NCI-H524 treated with DMSO at 0.1 percent for 48 hours (cell line): ENCODE measurements around the gene DCUN1D2.
"Not testable (repeated sequence)": the region's sequence is repeated elsewhere in the genome, so short reads cannot be mapped to it uniquely, and the experiment has no call there.

Experiments used
- DNase-seq: peaks from one replicate; lab custom pipeline; 2025; lab: John Stamatoyannopoulos, UW

The DCUN1D2 gene

DNA sequence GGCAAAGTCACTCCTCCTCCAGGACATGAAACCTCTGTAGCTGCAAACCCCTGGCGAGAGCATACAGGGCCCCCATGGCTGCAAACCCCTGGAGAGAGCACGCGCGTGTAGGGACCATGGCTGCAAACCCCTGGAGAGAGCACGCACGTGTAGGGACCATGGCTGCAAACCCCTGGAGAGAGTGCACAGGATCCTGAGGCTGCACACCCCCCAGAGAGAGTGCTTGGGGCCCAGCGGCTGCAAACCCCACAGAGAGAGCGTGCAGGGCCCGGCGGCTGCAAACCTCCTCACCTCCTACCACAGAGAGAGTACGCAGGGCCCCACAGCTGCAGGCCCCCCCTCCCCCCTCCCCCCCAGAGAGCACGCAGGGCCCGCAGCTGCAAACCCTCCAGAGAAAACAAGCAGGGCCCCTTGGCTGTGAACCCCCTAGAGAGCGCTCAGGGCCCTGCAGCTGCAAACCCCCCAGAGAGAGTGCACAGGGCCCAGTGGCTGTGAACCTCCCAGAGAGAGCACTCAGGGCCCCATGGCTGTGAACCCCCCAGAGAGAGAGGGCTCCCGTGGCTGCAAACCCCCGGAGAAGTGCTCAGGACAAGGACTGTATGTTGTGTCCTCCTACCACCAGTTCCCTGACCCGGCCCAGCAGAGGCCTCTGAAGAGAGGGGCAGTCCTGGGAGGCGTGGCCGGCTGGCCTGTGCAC lies 44.6 kb downstream of the DCUN1D2 start:
- DNase-seq = no peak

DNA sequence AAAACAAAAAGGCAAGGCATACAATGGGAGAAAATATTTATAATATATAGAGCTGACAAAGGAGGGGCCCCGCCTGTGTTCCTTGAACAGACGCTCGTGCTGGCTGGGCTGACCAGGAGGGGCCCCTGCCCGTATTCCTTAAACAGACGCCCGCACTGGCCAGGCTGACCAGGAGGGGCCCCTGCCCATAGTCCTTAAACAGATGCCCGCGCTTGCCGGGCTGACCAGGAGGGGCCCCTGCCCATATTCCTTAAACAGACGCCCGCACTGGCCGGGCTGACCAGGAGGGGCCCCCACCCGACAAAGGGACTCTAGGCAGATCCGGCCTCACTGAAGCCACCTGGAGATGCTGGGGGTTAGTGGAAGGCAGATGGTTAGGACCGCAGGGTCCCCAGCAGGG lies 46.5 kb downstream of the DCUN1D2 start:
- DNase-seq = no peak

DNA sequence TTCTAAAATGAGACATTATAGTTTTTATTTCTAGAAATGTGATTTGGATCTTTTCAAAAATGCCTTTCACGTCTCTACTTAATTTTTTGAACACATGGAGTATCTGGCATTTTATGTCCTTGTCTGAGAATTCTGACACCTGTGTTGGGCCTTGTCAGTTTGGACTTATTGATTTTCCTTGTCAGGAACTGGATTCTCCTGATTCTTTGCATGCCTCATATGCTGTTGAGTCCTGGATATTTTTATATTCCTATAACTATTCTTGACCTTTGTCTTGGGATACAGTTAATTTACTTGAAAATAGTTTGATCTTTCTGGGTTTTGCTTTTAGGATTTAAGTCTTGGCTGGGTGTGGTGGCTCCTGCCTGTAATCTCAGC lies 47.5 kb downstream of the DCUN1D2 start:
- DNase-seq = no peak

DNA sequence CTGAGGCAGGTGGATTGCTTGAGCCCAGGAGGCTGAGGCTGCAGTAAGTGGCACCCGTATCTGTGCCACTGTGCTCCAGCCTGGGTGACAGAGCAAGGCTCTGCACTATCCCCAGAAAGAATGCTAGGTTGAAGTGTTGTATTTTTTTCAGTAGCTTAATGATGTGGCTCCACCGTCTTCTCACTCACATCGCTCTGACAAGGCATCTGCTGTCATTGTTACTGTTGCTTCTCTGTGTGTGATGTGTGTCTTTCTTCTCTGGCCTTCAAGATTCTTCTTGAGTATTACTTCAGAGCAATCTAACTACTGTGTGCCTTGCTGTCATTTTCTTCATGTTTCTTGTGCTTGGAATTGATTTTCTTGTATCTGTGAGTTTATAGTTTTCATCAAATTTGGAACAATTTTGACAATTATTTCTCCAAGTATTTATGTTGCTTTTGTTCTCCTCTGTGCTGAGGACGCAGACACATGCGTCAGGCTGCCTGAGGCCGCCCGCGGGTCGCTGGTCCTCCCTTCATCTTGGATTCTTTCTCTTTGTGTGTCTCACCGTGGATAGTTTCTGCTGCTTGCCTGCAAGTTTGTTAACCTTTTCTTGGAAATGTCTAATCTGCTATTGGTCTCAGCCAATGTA lies 48.0 kb downstream of the DCUN1D2 start:
- no peak for DNase-seq

DNA sequence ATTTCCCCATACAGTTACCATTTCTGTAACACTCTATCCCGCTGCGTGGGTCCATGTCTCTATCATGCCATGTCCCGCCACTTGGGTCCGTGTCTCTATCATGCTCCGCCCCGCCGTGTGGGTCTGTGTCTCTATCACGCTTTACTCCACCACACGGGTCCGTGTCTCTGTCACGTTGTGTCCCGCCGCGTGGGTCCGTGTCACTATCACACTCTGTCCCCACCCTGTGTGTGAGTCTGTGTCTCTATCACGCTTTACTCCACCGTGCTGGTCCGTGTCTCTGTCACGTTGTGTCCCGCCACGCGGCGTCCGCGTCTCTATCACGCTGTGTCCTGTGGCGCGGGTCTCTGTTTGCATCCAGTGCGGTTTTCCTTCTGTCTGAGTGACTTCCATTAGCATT lies 48.9 kb downstream of the DCUN1D2 start:
- DNase-seq = no peak

DNA sequence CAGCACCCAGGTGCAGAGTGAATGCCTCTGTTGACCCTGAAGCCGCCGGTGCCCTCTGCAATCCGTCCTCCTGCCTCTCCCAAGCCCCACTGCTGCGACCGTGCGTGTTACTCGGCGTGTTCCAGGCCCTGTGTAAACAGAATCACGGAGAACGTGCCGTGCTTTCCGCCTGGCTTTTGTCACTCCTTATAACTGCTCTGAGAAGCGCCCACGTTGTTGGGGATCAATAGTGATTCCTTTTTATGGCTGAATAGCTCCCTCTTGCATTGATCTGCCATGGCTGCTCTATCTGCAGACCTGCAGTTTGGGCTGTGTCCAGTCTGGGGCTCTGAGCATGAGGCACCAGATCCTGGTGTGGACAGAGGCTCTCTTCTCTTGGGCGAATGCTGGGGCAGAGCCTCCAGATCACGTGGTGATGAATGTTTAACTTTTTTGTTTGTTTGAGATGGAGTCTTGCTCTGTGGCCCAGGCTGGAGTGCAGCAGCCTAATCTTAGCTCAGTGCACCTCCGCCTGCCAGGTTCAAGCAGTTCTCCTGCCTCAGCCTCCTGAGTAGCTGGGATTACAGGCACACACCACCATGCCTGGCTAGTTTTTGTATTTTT lies 53.0 kb downstream of the DCUN1D2 start:
- no peak for DNase-seq

DNA sequence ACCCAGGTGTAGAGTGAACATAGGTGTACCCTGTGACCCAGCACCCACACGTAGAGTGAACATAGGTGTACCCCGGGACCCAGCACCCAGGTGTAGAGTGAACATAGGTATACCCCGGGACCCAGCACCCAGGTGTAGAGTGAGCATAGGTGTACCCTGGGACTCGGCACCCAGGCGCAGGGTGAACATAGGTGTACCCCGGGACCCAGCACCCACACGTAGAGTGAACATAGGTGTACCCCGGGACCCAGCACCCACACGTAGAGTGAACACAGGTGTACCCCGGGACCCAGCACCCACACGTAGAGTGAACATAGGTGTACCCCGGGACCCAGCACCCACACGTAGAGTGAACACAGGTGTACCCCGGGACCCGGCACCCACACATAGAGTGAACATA lies 53.6 kb downstream of the DCUN1D2 start:
- not testable (repeated sequence) for DNase-seq

DNA sequence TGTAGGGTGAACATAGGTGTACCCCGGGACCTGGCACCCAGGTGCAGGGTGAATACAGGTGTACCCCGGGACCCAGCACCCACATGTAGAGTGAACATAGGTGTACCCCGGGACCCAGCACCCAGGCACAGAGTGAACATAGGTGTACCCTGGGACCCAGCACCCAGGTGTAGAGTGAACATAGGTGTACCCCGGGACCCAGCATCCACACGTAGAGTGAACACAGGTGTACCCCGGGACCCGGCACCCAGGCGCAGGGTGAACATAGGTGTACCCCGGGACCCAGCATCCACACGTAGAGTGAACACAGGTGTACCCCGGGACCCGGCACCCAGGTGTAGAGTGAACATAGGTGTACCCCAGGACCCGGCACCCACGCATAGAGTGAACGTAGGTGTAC lies 54.6 kb downstream of the DCUN1D2 start:
- DNase-seq = not testable (repeated sequence)

DNA sequence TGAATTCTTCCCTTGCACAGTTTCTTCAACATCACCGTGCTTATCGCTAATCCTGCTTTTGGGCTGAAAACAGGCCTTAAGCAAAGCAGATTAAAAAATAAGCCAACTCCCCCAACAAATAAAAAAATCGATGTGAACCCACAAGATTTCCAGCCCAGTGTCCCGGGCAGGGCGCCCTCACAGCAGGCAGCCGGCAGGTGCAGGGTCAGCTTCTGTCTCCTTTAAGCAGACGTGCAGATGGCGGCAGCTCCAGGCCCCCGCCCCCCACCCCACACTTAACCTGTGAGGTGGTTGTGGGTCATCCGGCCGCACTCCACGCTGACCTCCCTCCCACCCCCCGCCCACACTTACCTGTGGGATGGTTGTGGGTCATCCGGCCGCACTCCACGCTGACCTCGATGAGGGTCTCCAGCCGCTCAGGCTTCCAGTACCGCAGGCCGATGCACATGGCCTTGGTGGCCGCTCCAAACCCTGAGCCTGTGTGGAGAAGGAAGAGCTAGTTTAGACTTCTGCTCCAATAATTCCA lies 57.1 kb downstream of the DCUN1D2 start:
- no peak for DNase-seq

DNA sequence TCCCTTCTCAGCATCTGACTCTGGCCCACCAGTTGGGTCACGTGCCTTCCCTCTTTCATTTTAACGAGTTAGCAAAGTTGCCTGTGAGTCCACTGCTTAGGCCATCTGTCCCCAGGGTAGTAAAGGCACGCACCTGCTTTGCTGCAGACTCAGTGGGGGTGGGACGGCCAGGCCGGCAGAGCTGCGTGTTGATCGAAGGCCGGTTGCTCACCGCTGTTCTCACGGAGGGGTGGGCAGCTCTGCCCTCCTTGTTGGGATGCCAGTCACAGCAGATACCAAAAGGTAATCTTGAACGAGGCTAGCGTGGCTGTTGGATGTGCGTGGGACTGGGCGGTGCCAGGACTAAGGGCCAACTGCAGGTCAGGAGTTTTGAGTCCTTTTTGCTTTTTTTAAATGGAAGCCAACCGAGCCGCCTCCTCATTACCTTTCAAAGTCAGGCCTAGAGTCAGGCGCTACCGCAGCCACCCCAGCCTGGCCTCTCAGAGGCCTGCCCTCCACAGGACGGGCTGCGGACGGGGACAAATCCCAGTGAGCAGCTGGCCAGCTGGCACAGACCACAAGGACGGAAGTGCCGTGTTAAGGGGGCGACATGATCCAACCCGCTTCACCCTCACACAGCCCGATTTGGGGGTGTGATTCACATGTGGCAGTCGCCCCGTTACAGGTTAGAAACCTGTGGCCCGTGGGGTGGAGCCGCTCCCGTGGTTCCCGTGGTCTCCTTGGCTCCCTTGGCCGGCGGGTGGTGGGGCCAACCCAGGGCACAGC lies 57.8 kb downstream of the DCUN1D2 start:
- DNase-seq = no peak

DNA sequence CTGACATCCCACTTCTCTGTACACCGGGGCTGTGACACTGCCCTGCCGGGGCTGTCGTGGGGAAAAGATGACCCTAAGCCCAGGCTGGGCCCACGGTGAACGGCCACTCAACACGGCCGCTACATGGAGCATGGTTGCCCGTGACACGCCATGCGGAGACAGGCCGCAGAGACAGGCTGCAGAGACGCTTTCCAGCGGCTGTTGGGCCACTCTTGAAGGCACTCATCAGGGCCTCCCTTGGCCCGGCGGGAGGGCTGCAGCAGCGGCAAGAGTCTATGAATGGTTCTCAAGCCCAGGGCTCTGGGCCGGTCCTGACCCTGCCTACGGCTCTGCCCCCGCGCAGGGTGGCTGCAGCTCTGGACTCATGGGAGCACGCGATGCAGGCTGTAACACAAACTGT lies 59.3 kb downstream of the DCUN1D2 start:
- no peak for DNase-seq

DNA sequence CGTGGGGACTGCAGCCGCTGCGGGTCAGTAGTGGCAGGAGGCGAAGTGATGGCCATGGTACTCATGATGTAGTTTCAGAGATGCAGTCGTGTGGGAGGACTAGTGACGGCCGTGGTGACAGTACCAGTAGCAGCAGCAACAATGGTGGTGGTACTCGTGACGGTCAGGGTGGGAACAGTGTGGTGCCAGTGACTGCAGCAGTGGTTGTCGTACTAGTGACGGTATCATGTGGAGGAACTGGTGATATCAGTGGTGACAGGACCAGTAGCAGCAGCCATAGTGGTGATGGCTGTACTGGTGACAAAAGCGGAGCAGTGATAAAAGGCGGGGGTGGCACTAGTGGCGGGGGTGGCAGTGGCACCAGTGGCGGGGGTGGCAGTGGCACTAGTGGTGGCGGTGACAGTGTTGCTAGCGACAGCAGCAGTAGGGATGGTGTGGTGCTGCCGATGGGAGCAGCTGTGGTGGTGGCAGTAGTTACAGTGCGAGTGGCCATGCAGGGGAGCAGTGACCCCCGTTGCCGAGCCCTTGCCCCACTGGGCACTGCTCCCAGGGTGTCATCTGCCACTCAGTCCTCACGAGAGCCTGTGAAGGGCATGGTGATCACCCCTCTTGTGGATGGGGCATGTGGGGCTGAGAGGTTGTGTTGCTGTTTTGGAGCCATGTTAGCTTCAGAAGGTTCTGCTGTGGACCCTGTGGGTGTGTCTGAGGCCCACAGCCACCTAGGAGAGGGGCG lies 60.0 kb downstream of the DCUN1D2 start:
- no peak for DNase-seq

DNA sequence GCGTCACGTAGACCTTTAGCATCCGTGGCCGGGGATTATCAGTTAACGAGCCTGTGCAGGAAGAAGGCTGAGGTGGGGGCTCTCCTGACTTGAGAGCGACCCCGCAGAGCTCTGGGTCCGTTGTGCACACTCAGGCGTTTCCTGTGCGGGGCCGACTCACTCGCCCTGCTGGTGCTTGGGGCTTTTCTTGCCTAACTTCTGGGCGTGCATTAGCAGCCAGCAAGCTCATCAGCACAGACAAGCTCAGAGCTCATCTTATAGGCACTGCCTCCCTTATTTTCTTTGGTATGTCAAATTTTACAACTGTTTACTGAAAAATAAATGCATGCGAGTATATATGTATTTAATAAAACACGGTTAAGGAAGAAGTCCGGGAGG lies 60.9 kb downstream of the DCUN1D2 start:
- DNase-seq = no peak

DNA sequence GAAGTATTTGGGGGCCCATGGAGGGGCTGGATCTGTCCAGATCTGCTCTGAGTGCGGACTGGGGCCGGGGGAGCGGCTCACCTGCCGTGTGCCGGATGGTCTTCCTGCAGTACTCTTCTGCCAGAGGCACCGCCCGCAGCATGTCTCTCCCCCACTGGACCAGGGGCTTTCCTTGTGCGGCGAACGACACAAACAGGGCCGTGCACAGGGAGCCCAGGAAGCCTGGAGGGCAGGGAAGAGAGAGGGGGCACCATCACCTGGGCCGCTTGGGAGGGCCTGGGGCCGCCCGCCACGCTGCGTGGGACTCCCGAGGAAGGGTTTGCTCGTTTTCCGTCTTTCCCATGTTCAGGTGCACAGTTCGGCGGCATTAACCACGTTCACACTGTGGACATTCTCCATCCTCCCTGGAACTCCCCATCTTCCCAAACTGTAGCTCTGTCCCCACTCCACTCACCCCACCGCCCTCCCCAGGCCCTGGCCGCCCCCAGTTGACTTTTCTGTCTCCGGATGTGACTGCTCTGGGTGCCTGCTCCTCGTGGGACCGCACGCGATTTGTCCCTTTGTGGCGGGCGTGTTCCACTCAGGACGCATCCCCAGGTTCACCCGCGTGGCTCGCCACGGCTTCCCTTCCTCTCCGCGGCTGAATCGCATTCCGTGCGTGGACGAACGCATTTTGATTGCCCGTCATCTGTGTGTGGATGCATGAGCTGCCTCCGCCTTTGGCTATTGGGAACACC lies 61.5 kb downstream of the DCUN1D2 start:
- DNase-seq = no peak

DNA sequence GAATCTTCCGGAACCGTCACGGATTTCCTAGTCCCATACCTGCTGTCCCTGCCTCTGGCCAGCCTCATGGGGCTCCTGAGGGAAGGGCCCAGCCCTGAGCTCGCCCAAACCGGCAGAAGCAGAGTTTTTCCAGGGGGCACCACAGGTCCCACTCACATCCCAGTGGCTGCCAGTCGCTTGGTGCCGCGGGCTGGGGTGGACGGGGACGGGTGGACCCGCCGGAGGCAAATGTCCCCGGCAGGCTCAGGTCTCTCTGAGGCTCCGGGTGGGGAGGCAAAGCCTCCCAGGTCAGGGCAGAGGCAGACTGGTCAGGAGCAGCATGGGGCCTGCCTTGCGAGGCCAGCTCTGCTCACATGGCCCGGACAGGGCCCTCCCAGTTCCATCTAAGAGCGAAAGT lies 62.0 kb downstream of the DCUN1D2 start:
- no peak for DNase-seq

DNA sequence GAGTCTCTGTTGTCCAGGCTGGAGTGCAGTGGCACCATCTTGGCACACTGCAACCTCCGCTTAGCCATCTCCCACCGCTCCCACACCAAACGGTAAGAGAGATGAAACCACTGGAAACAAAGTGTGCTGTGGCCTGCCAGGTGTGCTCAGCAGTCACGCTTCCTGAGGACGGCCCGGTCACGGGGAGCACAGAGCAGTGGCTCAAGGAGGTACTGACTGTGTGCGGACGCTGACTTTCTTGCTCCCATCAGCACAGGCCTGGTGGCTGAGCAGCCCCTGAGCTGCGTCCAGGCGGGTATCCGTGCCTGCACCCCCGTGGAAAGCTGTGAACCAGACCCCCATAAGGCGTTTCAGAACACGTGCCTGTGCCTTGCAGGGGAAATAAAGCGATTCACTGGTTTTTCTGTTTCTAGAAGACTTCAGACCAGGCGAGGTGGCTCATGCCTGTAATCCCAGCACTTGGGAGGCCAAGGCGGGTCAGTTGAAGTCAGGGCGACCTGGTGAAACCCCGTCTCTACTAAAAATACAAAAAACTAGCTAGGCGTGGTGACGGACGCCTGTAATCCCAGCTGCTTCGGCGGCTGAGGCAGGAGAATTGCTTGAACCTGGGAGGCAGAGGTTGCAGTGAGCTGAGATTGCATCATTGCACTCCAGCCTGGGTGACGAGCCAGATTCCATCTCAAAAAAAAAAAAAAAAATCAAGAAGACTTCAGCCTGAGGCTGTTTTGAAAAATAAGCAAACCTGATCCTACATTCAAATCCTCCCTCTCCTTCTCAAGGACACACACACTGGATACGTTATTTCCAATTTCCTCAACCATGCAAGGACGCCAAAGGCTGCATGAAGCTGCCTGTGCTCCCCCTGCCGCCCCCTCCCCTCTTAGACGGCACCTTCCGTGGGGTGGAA lies 62.7 kb downstream of the DCUN1D2 start:
- DNase-seq = no peak

DNA sequence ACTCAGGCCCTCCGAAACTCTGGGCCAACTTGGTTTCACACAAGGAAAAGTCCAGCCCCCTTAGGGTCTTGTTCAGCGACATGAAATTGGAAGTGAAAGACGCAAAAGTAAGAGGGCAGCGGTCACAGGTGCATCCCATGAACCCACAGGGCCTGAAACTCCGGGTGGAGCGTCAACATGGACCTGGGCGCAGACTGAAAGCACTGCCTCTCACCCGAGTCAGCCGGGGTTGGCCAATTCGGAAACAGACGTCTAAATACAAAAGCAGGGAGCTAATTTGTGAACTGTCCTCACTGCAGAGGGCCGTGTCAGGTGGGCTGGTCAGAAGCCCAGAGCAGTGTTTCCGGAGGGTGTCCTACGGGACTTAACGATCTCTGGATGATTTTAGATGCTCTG lies 63.9 kb downstream of the DCUN1D2 start:
- no peak for DNase-seq

DNA sequence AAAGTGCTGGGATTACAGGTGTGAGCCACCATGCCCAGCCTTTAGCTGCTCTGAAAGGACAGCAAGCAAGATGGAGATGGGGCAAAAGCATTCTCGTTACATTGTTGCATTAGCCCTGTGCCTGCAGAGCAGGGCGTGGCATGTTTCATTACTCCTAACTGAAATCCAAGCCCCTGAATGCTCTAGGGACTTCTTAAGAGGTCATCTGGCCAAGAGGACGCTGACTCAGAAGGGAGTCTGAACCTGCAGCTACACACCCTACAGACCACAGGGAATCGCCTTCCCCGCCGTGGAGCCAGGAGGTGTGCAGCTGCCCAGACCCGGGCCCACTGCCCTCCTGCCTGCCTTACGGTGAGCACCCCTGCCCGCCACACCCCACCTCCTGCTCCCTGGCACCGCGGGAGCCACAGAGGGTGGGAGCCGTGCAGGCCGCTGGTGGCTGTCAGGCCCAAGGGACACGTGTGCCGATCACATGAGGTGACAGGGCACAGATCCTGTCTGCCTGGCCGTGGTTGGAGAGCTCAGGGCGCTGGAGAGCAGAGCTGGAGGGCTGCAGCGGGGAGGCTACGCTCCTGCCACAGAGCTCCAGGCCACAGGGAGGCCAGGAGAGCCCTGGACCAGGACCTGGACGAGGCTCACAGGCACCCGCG lies 64.4 kb downstream of the DCUN1D2 start:
- DNase-seq = no peak

DNA sequence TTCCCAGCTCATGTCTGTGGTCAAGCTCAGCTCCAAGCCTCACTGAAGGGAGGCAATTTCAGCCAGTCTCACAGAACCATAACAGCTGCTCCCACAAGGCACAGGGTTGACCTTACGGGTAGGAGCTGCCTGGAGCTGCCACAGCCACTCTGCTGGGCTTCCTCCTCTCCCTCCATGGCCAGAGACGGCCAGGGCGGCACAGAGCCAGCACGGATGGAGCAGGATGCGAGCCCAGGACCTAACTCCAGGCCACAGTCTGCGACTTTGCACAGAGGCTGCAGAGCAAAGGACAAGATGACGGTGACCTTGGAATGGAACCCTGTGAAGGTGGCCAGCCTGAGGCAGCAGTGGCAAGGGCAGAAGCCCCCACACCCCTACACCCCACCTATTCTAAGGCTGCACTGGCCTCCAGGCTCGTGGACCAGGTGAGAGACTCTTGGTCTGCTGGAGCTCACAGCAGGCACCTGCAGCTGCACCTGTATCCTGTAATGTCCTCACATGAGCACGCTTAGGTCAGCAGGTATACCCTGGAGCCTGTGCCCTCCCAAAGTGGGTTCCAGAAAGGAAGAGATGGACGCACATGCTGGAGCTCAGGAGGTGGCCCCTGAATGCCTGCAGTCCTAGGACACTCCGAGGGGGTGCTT lies 66.9 kb downstream of the DCUN1D2 start:
- no peak for DNase-seq
